Measurements from ENCODE around the gene TUT4.

TUT4 gene

GRCh38 chr1:52530563-52531144, 22.2 kb downstream of the TUT4 start:
- Histone ChIP-seq H2AFZ (ENCODE audit: low read length) (no peak overlapping the region), H3K4me2 (ENCODE audit: low read length) (no peak overlapping the region), H3K9ac (ENCODE audit: low read length) (no peak overlapping the region), H3K27me3 (ENCODE audit: insufficient read depth, low read length) (no peaks in the 10 kb centered on the region), H3K27ac (ENCODE audit: low read depth, low read length, poor library complexity, severe bottlenecking) (no peak overlapping the region), H4K20me1 (ENCODE audit: insufficient read depth, low read length) (no peaks in the 10 kb centered on the region), H3K9me2 (ENCODE audit: low read depth, low read length) (no peaks in the 10 kb centered on the region), H3K9me3 (ENCODE audit: low read length) (peaks cover 2% of the 10 kb centered on the region; the same call in 1 of the 2 replicates), H3K4me3 (ENCODE audit: low read depth, low read length, poor library complexity, severe bottlenecking) (no peak overlapping the region), H3K4me1 (ENCODE audit: insufficient read depth, low read length, severe bottlenecking) (peaks cover 20% of the 10 kb centered on the region), H3K36me3 (ENCODE audit: insufficient read depth, low read length) (peaks cover 18% of the 10 kb centered on the region), H3F3A (ENCODE audit: insufficient read depth, low read length) (no peaks in the 10 kb centered on the region; the same call in 1 of the 2 replicates), H3K79me2 (ENCODE audit: insufficient read depth, low read length) (peaks cover 40% of the 10 kb centered on the region)
- TF ChIP-seq EZH2 (IDR thresholded peaks at IDR 0.05; ENCODE audit: borderline replicate concordance, low read length) (no peak), CTCF (IDR thresholded peaks at IDR 0.05; ENCODE audit: low read length) (no peak)

- Histone ChIP-seq H3K27me3 (ENCODE audit: insufficient read depth, low read length) (no peaks in the 10 kb centered on the region), H3K4me2 (ENCODE audit: low read length) (no peak overlapping the region), H3F3A (ENCODE audit: insufficient read depth, low read length) (no peaks in the 10 kb centered on the region), H3K79me2 (ENCODE audit: insufficient read depth, low read length) (no peaks in the 10 kb centered on the region), H3K27ac (ENCODE audit: low read depth, low read length, poor library complexity, severe bottlenecking) (no peak overlapping the region), H3K9me3 (ENCODE audit: low read length) (no peaks in the 10 kb centered on the region), H4K20me1 (ENCODE audit: insufficient read depth, low read length) (no peaks in the 10 kb centered on the region), H2AFZ (ENCODE audit: low read length) (no peak overlapping the region), H3K9ac (ENCODE audit: low read length) (no peak overlapping the region), H3K4me1 (ENCODE audit: insufficient read depth, low read length, severe bottlenecking) (no peaks in the 10 kb centered on the region), H3K9me2 (ENCODE audit: low read depth, low read length) (no peaks in the 10 kb centered on the region), H3K36me3 (ENCODE audit: insufficient read depth, low read length) (peaks cover 37% of the 10 kb centered on the region), H3K4me3 (ENCODE audit: low read depth, low read length, poor library complexity, severe bottlenecking) (no peak overlapping the region)
- TF ChIP-seq EZH2 (IDR thresholded peaks at IDR 0.05; ENCODE audit: borderline replicate concordance, low read length) (no peak), CTCF (IDR thresholded peaks at IDR 0.05; ENCODE audit: low read length) (no peak)
Measured at GRCh38 chr1:52523376-52523775, 29.5 kb downstream of the TUT4 start.

GRCh38 chr1:52520148-52520547, 32.7 kb downstream of the TUT4 start:
- Histone ChIP-seq H3K9me2 (ENCODE audit: low read depth, low read length) (no peaks in the 10 kb centered on the region), H3K27ac (ENCODE audit: low read depth, low read length, poor library complexity, severe bottlenecking) (no peak overlapping the region), H3K36me3 (ENCODE audit: insufficient read depth, low read length) (peaks cover 24% of the 10 kb centered on the region), H3K9ac (ENCODE audit: low read length) (no peak overlapping the region), H3F3A (ENCODE audit: insufficient read depth, low read length) (no peaks in the 10 kb centered on the region), H3K27me3 (ENCODE audit: insufficient read depth, low read length) (no peaks in the 10 kb centered on the region), H3K9me3 (ENCODE audit: low read length) (no peaks in the 10 kb centered on the region), H4K20me1 (ENCODE audit: insufficient read depth, low read length) (no peaks in the 10 kb centered on the region), H2AFZ (ENCODE audit: low read length) (no peak overlapping the region), H3K4me2 (ENCODE audit: low read length) (no peak overlapping the region), H3K79me2 (ENCODE audit: insufficient read depth, low read length) (no peaks in the 10 kb centered on the region), H3K4me1 (ENCODE audit: insufficient read depth, low read length, severe bottlenecking) (no peaks in the 10 kb centered on the region), H3K4me3 (ENCODE audit: low read depth, low read length, poor library complexity, severe bottlenecking) (no peak overlapping the region)
- TF ChIP-seq EZH2 (IDR thresholded peaks at IDR 0.05; ENCODE audit: borderline replicate concordance, low read length) (no peak), CTCF (IDR thresholded peaks at IDR 0.05; ENCODE audit: low read length) (no peak)
